ENCODE data around the gene UBE2QL1.

GRCh38 chr5:6539060-6539459 is 90.4 kb downstream of the UBE2QL1 start:
- TF ChIP-seq CTCF (conservative IDR thresholded peaks at IDR 0.05 in 1 of 2, IDR thresholded peaks at IDR 0.05 in 1 of 2; ENCODE audit: extremely low read depth in 1 of 2, insufficient read depth in 1 of 2, low read depth in 1 of 2, low read length in 2 of 2) (no peak), EZH2 (IDR thresholded peaks at IDR 0.05; ENCODE audit: borderline replicate concordance, low read length) (no peak)

All from mammary epithelial cell (primary cell).